Activated CD4-positive, alpha-beta T cell treated with anti-CD3 and anti-CD28 coated beads, Interleukin-2, amount 10 ng/mL, durations not matched to agents 7 days and 5 days (primary cell): ENCODE results near the gene VPS35L. TPM values are rescaled to one million over a fixed set of nuclear protein-coding genes. Genes with fewer than 3 reads are reported as not detected.
"Not testable (repeated sequence)": the region's sequence is repeated elsewhere in the genome, so short reads cannot be mapped to it uniquely, and the experiment has no call there.

Experiments
- CTCF ChIA-PET: fragments of 350-600 bp; sonication (Branson Sonifier 250); formaldehyde crosslinking; loops from one replicate; lab custom pipeline; 2021; ENCODE audit warnings: antibody characterized with exemption; lab: Charles Lee
- POLR2A ChIA-PET: fragments of 350-600 bp; sonication (Branson Sonifier 250); formaldehyde crosslinking; loops from one replicate; lab custom pipeline; 2021; ENCODE audit warnings: antibody characterized with exemption; lab: Charles Lee
- DNase-seq: peaks from one replicate; pipeline ENCODE4 v3.0.0-alpha.2; 2020
- H3K27ac Mint-ChIP-seq: one replicate; pipeline ENCODE4 v1.8.0; 2021; ENCODE audit warnings: mild to moderate bottlenecking, moderate library complexity, mixed read lengths
- H3K27me3 Mint-ChIP-seq: one replicate; pipeline ENCODE4 v1.8.0; 2021; ENCODE audit warnings: mixed read lengths
- H3K36me3 Mint-ChIP-seq: one replicate; pipeline ENCODE4 v1.8.0; 2021; ENCODE audit warnings: low read depth, mixed read lengths
- H3K4me1 Mint-ChIP-seq: one replicate; pipeline ENCODE4 v1.8.0; 2021; ENCODE audit warnings: mixed read lengths
- H3K4me3 Mint-ChIP-seq: one replicate; pipeline ENCODE4 v1.8.0; 2021; ENCODE audit warnings: mild to moderate bottlenecking, moderate library complexity, mixed read lengths
- H3K9me3 Mint-ChIP-seq: one replicate; pipeline ENCODE4 v1.8.0; 2021; ENCODE audit warnings: mixed read lengths
- total RNA-seq, 2 experiments: library from RNA; stranded (reverse); gene quantifications; one replicate each; pipeline ENCODE4 v1.2.3, GENCODE V29; 2021

The VPS35L gene
- total RNA-seq, 2 experiments from 2014 or later, result 59.3 to 59.6 TPM

GRCh38 chr16:19678804-19679203 lies 123.3 kb downstream of the VPS35L start:
- POLR2A ChIA-PET, result no interaction called here
- no peak overlapping the region for H3K4me3 Mint-ChIP-seq
- no peaks in the 10 kb centered on the region for H3K4me1 Mint-ChIP-seq
- no peak overlapping the region for H3K27ac Mint-ChIP-seq
- peaks cover 27% of the 10 kb centered on the region for H3K36me3 Mint-ChIP-seq
- no peak for DNase-seq
- peaks cover 4% of the 10 kb centered on the region for H3K9me3 Mint-ChIP-seq
- no peaks in the 10 kb centered on the region for H3K27me3 Mint-ChIP-seq
- CTCF ChIA-PET, result interaction anchor here (0.6 to 0.8 kb wide), 2 partner anchors 30 to 67 kb away, joined by 3 read pairs; no protein-coding TSS in a partner anchor

- H3K4me3 Mint-ChIP-seq, H3K4me1 Mint-ChIP-seq, H3K27me3 Mint-ChIP-seq, DNase-seq, H3K27ac Mint-ChIP-seq, H3K9me3 Mint-ChIP-seq, POLR2A ChIA-PET: not testable (repeated sequence)
- CTCF ChIA-PET, result interaction anchor here (1.1 kb wide), 1 partner anchor 160 kb away, joined by 6 read pairs; no protein-coding TSS in a partner anchor
- peaks cover 31% of the 10 kb centered on the region for H3K36me3 Mint-ChIP-seq
Observed at GRCh38 chr16:19679281-19679680, 123.8 kb downstream of the VPS35L start.

DNA sequence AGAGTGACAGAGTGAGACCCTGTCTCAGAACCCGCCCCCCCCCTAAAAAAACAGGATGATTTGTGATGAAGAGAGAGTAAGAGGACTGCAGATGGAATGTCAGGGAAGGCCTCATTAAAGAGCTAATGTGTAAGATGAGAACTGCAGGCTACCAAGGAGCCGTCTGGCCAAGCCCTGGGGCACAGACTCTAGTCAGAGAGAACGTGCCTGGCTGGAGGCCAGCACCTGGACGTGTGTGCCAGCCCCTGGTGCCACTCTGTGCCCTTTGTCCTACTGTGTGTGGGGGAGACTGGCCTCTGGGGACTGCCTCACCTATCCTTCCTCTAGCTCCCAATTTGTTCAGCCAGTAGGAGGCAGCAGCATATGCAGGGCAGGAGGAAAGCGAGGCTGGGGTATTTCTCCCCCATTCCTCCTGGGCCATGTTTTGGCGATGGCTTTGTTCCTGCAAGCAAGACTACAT lies 125.4 kb downstream of the VPS35L start:
- H3K4me1 Mint-ChIP-seq, result no peaks in the 10 kb centered on the region
- H3K27me3 Mint-ChIP-seq, result no peaks in the 10 kb centered on the region
- H3K4me3 Mint-ChIP-seq, result no peak overlapping the region
- POLR2A ChIA-PET, result no interaction called here
- H3K27ac Mint-ChIP-seq, result no peak overlapping the region
- DNase-seq, result no peak
- CTCF ChIA-PET, result interaction anchor here (1.1 to 2.0 kb wide), 2 partner anchors 10 to 24 kb away, joined by 3 to 4 read pairs; no protein-coding TSS in a partner anchor
- peaks cover 7% of the 10 kb centered on the region for H3K9me3 Mint-ChIP-seq
- peaks cover 35% of the 10 kb centered on the region for H3K36me3 Mint-ChIP-seq

DNA sequence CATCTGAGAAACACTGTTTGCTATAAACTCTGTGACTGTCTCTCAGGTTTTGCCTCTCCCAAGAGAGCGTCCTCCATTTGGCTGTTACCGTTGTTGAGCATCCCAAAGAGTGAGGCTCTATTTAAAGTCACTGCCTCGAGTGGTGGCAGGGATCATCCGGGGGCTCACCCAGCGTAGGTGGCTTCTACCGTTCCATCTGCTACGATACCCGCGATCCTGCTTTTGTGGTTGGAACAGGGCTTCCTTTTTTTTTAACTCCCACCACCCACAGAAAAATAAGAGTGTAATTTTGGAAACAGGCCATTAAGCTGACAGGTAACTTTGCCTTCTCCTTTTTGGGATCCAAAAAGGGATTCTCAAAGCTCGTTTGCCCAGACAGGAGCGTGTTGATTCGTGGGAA lies 126.1 kb downstream of the VPS35L start:
- H3K27ac Mint-ChIP-seq, result no peak overlapping the region
- POLR2A ChIA-PET, result no interaction called here
- no peak for DNase-seq
- H3K36me3 Mint-ChIP-seq, result peaks cover 38% of the 10 kb centered on the region
- CTCF ChIA-PET, result interaction anchor here (1.1 to 2.0 kb wide), 2 partner anchors 9 to 24 kb away, joined by 3 to 4 read pairs; no protein-coding TSS in a partner anchor
- H3K27me3 Mint-ChIP-seq, result no peaks in the 10 kb centered on the region
- H3K4me1 Mint-ChIP-seq, result no peaks in the 10 kb centered on the region
- H3K9me3 Mint-ChIP-seq, result peaks cover 7% of the 10 kb centered on the region
- no peak overlapping the region for H3K4me3 Mint-ChIP-seq

GRCh38 chr16:19683453-19684236 lies 128.1 kb downstream of the VPS35L start:
- H3K27me3 Mint-ChIP-seq, result no peaks in the 10 kb centered on the region
- CTCF ChIA-PET, result interaction anchor here (1.5 kb wide), 1 partner anchor 13 kb away, joined by 4 read pairs; no protein-coding TSS in a partner anchor
- H3K27ac Mint-ChIP-seq, result no peak overlapping the region
- DNase-seq, result no peak
- H3K9me3 Mint-ChIP-seq, result peaks cover 7% of the 10 kb centered on the region
- POLR2A ChIA-PET, result no interaction called here
- peaks cover 42% of the 10 kb centered on the region for H3K36me3 Mint-ChIP-seq
- no peak overlapping the region for H3K4me3 Mint-ChIP-seq
- H3K4me1 Mint-ChIP-seq, result peaks cover 7% of the 10 kb centered on the region

GRCh38 chr16:19685176-19685575 lies 129.7 kb downstream of the VPS35L start:
- CTCF ChIA-PET, result interaction anchor here (0.6 to 1.5 kb wide), 2 partner anchors 11 to 17 kb away, joined by 3 to 4 read pairs; no protein-coding TSS in a partner anchor
- Mint-ChIP-seq H3K9me3 (peaks cover 7% of the 10 kb centered on the region), H3K36me3 (peaks cover 47% of the 10 kb centered on the region), H3K27me3 (no peaks in the 10 kb centered on the region), H3K4me1 (peaks cover 21% of the 10 kb centered on the region), H3K27ac (no peak overlapping the region), H3K4me3 (no peak overlapping the region)
- POLR2A ChIA-PET, result no interaction called here
- DNase-seq, result no peak

DNA sequence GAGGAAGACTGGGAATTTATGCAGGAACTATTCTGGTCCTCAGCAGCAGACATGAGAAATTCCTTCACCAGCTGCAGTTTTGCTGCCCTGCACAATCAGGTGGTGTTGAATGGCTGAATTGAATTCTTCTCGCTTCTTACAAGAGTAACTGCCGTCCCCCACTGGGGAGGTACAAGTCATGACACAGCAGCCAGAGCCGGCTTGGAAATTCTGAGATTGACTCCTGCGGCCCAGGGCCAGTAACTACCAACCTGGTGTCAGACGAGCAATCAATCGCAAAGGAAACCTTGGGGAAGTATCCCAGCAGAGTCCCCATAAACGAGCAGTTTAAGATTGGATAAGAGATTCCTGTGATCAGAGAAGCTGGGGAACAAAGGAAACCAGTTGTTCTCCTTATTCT lies 131.8 kb downstream of the VPS35L start:
- ChIA-PET POLR2A (no interaction called here), CTCF (interaction anchor here (0.6 to 1.2 kb wide), 3 partner anchors 10 to 21 kb away, joined by 3 to 5 read pairs (median 4); no protein-coding TSS in a partner anchor)
- Mint-ChIP-seq H3K36me3 (peaks cover 46% of the 10 kb centered on the region), H3K27ac (no peak overlapping the region), H3K4me1 (peaks cover 32% of the 10 kb centered on the region), H3K27me3 (no peaks in the 10 kb centered on the region), H3K9me3 (peaks cover 7% of the 10 kb centered on the region), H3K4me3 (no peak overlapping the region)
- no peak for DNase-seq

DNA sequence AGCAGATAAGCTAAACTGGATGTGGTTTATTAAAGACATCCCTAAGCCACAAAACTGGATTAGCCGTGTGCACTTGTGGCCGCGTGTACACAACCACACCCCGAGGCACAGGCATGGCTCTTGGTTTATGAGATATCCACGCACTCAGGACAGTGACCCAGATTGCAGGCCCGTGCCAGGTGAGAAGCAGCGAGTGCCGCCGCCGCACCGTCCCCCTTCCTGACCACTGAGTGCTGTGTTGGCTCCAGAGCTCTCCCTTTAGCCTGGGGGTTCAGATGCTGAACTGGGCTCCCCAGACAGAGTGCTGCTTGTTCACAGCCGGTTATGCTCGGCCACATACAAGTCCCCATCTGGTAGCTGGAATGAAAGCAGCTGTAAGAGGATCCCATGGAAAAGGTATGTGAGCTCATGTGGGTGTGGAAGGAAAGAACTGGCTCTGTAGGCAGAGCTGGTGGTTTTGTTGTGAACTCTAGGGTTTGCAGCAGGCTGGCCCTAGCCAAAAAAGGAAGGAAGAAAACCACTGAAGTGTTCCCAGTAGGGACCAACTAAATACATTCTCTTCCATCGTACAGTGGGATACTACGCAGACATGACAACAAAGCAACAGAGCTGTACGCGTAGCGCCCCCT lies 133.0 kb downstream of the VPS35L start:
- POLR2A ChIA-PET, result no interaction called here
- Mint-ChIP-seq H3K4me3 (no peak overlapping the region), H3K27me3 (no peaks in the 10 kb centered on the region), H3K9me3 (peaks cover 4% of the 10 kb centered on the region), H3K4me1 (peaks cover 32% of the 10 kb centered on the region), H3K27ac (peak overlapping the region; percentile 57), H3K36me3 (peaks cover 41% of the 10 kb centered on the region)
- CTCF ChIA-PET, result interaction anchor here (0.6 to 1.0 kb wide), 5 partner anchors 11 to 1029 kb away, joined by 3 to 4 read pairs (median 3); no protein-coding TSS in a partner anchor
- no peak for DNase-seq

DNA sequence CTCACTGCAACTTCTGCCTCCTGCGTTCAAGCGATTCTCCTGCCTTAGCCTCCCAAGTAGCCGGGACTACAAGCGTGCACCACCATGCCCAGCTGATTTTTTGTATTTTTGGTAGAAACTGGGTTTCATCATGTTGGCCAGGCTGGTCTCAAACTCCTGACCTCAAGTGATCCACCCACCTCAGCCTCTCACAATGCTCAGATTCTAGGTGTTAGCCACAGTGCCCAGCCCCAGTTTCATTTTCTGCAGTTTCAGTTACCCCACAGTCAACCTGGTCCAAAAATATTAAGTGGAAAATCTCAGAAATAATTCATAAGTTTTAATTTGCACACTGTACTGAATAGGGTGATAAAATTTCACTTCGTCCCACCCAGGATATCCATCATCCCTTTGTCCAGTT lies 133.8 kb downstream of the VPS35L start:
- no peaks in the 10 kb centered on the region for H3K27me3 Mint-ChIP-seq
- POLR2A ChIA-PET, result no interaction called here
- peaks cover 3% of the 10 kb centered on the region for H3K9me3 Mint-ChIP-seq
- no peak for DNase-seq
- H3K27ac Mint-ChIP-seq, result peak overlapping the region; percentile 31
- no peak overlapping the region for H3K4me3 Mint-ChIP-seq
- peaks cover 38% of the 10 kb centered on the region for H3K36me3 Mint-ChIP-seq
- CTCF ChIA-PET, result interaction anchor here (0.6 kb wide), 1 partner anchor 26 kb away, joined by 3 read pairs; no protein-coding TSS in a partner anchor
- H3K4me1 Mint-ChIP-seq, result peaks cover 32% of the 10 kb centered on the region

DNA sequence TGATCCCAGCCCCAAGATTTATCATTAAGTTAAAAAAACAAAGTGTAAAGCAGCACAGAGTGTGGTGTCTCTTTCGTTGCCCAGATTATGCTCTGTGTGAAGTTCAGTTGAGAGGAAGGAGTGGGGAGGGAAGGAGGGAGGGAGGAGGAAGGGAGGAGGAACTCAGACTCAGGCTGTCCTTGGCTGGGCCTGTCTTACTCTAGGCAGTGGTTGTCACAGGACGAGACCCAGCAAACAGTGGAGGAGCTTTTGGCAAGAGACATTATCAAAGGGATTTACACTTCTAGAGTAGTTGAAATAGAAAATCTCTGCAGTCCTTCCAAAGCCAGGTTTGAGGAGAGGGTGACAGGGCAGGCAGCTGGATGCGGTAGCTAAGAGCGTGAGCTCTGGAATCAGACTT lies 134.7 kb downstream of the VPS35L start:
- Mint-ChIP-seq H3K4me1 (peaks cover 34% of the 10 kb centered on the region), H3K4me3 (no peak overlapping the region), H3K36me3 (peaks cover 34% of the 10 kb centered on the region), H3K27ac (peak overlapping the region; percentile 77), H3K9me3 (no peaks in the 10 kb centered on the region), H3K27me3 (no peaks in the 10 kb centered on the region)
- ChIA-PET POLR2A (no interaction called here), CTCF (no interaction called here)
- no peak for DNase-seq

DNA sequence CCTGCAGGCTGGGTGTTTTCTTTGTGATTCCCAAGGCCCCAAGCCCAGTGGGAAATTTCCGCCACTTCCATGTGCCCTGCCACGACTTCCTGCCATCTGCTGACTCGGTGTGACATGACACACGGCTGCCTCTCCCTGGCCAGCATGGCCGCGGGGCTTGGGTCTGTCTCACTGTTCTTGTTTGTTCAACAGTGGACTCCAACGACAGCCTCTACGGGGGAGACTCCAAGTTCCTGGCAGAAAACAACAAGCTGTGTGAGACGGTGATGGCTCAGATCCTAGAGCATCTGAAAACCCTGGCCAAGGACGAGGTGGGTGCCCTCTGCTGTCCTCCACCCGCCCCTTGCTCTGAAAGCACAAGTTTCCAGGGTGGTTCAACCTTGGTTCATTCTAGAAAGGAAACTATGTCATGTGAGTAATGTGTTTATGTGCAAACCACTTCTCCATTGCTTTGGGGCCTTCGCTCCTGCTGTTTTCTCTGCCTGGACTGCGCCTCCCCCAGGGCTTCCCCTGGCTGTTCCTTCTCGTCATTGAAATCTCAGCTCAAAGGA lies 135.7 kb downstream of the VPS35L start:
- Mint-ChIP-seq H3K4me3 (no peak overlapping the region), H3K36me3 (peaks cover 33% of the 10 kb centered on the region), H3K27me3 (no peaks in the 10 kb centered on the region), H3K4me1 (peaks cover 42% of the 10 kb centered on the region), H3K9me3 (no peaks in the 10 kb centered on the region), H3K27ac (peak overlapping the region; percentile 42)
- CTCF ChIA-PET, result interaction anchor here (0.7 to 1.0 kb wide), 2 partner anchors 10 to 91 kb away, joined by 3 to 9 read pairs; no protein-coding TSS in a partner anchor
- DNase-seq, result no peak
- POLR2A ChIA-PET, result no interaction called here

- CTCF ChIA-PET, result interaction anchor here (0.7 to 1.8 kb wide), 3 partner anchors 11 to 1872 kb away, joined by 3 to 6 read pairs (median 5); no protein-coding TSS in a partner anchor
- DNase-seq, result no peak
- Mint-ChIP-seq H3K27me3 (no peaks in the 10 kb centered on the region), H3K9me3 (no peaks in the 10 kb centered on the region), H3K4me3 (no peak overlapping the region), H3K36me3 (peaks cover 38% of the 10 kb centered on the region), H3K27ac (peak overlapping the region; percentile 1), H3K4me1 (peaks cover 52% of the 10 kb centered on the region)
- POLR2A ChIA-PET, result no interaction called here
Observed at GRCh38 chr16:19694989-19695388, 139.5 kb downstream of the VPS35L start.
